HEK293 (cell line): Measurements from ENCODE around the gene DDX50.
A peak's percentile ranks its signal among the peaks of the same experiment; 100 is the strongest.

Experiments used
- CTCF ChIA-PET: fragments of 350-600 bp; formaldehyde crosslinking; extraction: SDS; loops from one replicate; lab custom pipeline; 2021; ENCODE audit warnings: antibody characterized with exemption; lab: Yijun Ruan, JAX
- POLR2A ChIA-PET: fragments of 300-600 bp; formaldehyde crosslinking; extraction: SDS; loops from one replicate; lab custom pipeline; 2020; ENCODE audit warnings: antibody characterized with exemption, inconsistent platforms; lab: Yijun Ruan, JAX
- H3K27ac ChIP-seq: fragments of 200-500 bp; sonication (Bioruptor generic); 2 replicates; pipeline ENCODE4 v1.5.1; 2014; ENCODE audit warnings: low read depth, low read length, control low read depth, inconsistent platforms; ENCODE audit errors: extremely low read depth
- H3K36me3 ChIP-seq, 2 experiments: fragments of 200-500 bp in 1 of 2; sonication (Bioruptor generic) in 1 of 2; 1 replicate in 1 of 2; 2 replicates in 1 of 2; pipeline ENCODE4 v1.5.1; 2014 to 2017; ENCODE audit warnings: inconsistent platforms in 2 of 2, low read length in 2 of 2; ENCODE audit not compliant: control insufficient read depth in 2 of 2, insufficient read depth in 1 of 2
- H3K4me1 ChIP-seq: fragments of 200-500 bp; sonication (Bioruptor generic); 2 replicates; pipeline ENCODE4 v1.5.1; 2014; ENCODE audit warnings: mild to moderate bottlenecking, low read length, inconsistent platforms; ENCODE audit not compliant: control insufficient read depth, insufficient read depth
- H3K4me3 ChIP-seq: 2 replicates; pipeline ENCODE4 v1.5.1; 2011; ENCODE audit warnings: low read depth, mild to moderate bottlenecking, control low read depth, low read length, moderate library complexity
- H3K9me3 ChIP-seq: fragments of 200-500 bp; sonication (Bioruptor generic); 2 replicates; pipeline ENCODE4 v1.5.1; 2014; ENCODE audit warnings: low read depth, low read length, inconsistent platforms; ENCODE audit not compliant: control insufficient read depth, insufficient read depth
- GLI2 ChIP-seq: fragments of 450-650 bp; formaldehyde crosslinking; IDR thresholded peaks from 2 replicates; pipeline ENCODE4; 2017; ENCODE audit warnings: missing biosample characterization, missing genetic modification characterization, low read depth, borderline replicate concordance
- GLI4 ChIP-seq: fragments of 450-650 bp; formaldehyde crosslinking; IDR thresholded peaks from 2 replicates; pipeline ENCODE4 v1.5.1; 2016; ENCODE audit warnings: missing biosample characterization, missing genetic modification characterization
- IKZF3 ChIP-seq: fragments of 450-650 bp; IDR thresholded peaks from 2 replicates; pipeline ENCODE4 v1.5.0; 2018; ENCODE audit warnings: missing biosample characterization, mild to moderate bottlenecking, missing genetic modification characterization, moderate library complexity
- MYNN ChIP-seq: fragments of 450-650 bp; formaldehyde crosslinking; IDR thresholded peaks from 2 replicates; pipeline ENCODE4 v1.5.1; 2016; ENCODE audit warnings: missing biosample characterization, missing genetic modification characterization, borderline replicate concordance
- PRDM1 ChIP-seq: fragments of 450-650 bp; formaldehyde crosslinking; IDR thresholded peaks from 2 replicates; pipeline ENCODE4; 2016; ENCODE audit warnings: missing biosample characterization, missing genetic modification characterization
- REPIN1 ChIP-seq: fragments of 450-650 bp; formaldehyde crosslinking; IDR thresholded peaks from 2 replicates; pipeline ENCODE4 v1.5.1; 2017; ENCODE audit warnings: missing biosample characterization, missing genetic modification characterization, low read depth
- SP7 ChIP-seq: fragments of 450-650 bp; formaldehyde crosslinking; IDR thresholded peaks from 2 replicates; pipeline ENCODE4 v1.5.1; 2016; ENCODE audit warnings: missing biosample characterization, missing genetic modification characterization
- ZBTB26 ChIP-seq: fragments of 450-650 bp; formaldehyde crosslinking; optimal IDR thresholded peaks from 2 replicates; pipeline ENCODE3; 2016; ENCODE audit warnings: missing biosample characterization, mild to moderate bottlenecking, missing genetic modification characterization
- ZFHX2 ChIP-seq: fragments of 450-650 bp; formaldehyde crosslinking; conservative IDR thresholded peaks from 2 replicates; pipeline ENCODE4 v1.5.1; 2016; ENCODE audit warnings: missing biosample characterization, missing genetic modification characterization
- ZNF148 ChIP-seq: fragments of 450-650 bp; formaldehyde crosslinking; IDR thresholded peaks from 2 replicates; pipeline ENCODE4 v1.5.0; 2017; ENCODE audit warnings: missing biosample characterization, missing genetic modification characterization, borderline replicate concordance
- ZNF155 ChIP-seq: fragments of 450-650 bp; formaldehyde crosslinking; IDR thresholded peaks from 2 replicates; pipeline ENCODE4 v1.5.1; 2016; ENCODE audit warnings: missing biosample characterization, missing genetic modification characterization
- ZNF157 ChIP-seq: fragments of 450-650 bp; formaldehyde crosslinking; IDR thresholded peaks from 2 replicates; pipeline ENCODE4 v1.5.1; 2016; ENCODE audit warnings: missing biosample characterization, missing genetic modification characterization
- ZNF214 ChIP-seq: fragments of 450-650 bp; formaldehyde crosslinking; IDR thresholded peaks from 2 replicates; pipeline ENCODE4 v1.5.1; 2017; ENCODE audit warnings: missing biosample characterization, mild to moderate bottlenecking, missing genetic modification characterization, borderline replicate concordance
- ZNF26 ChIP-seq: fragments of 450-650 bp; formaldehyde crosslinking; IDR thresholded peaks from 2 replicates; pipeline ENCODE4 v1.5.1; 2016; ENCODE audit warnings: missing biosample characterization, missing genetic modification characterization
- ZNF302 ChIP-seq: fragments of 450-650 bp; formaldehyde crosslinking; IDR thresholded peaks from 2 replicates; pipeline ENCODE4 v1.5.1; 2016; ENCODE audit warnings: missing biosample characterization, missing genetic modification characterization, low read depth
- ZNF324 ChIP-seq: fragments of 450-650 bp; formaldehyde crosslinking; IDR thresholded peaks from 2 replicates; pipeline ENCODE4 v1.5.1; 2016; ENCODE audit warnings: missing biosample characterization, missing genetic modification characterization
- ZNF335 ChIP-seq: fragments of 450-650 bp; formaldehyde crosslinking; conservative IDR thresholded peaks from 2 replicates; pipeline ENCODE4 v1.5.1; 2016; ENCODE audit warnings: missing biosample characterization, missing genetic modification characterization
- ZNF404 ChIP-seq: fragments of 450-650 bp; formaldehyde crosslinking; IDR thresholded peaks from 2 replicates; pipeline ENCODE4 v1.5.1; 2017; ENCODE audit warnings: missing biosample characterization, missing genetic modification characterization
- ZNF473 ChIP-seq: fragments of 450-650 bp; formaldehyde crosslinking; IDR thresholded peaks from 2 replicates; pipeline ENCODE4 v1.5.1; 2017; ENCODE audit warnings: missing biosample characterization, missing genetic modification characterization
- ZNF544 ChIP-seq: fragments of 450-650 bp; formaldehyde crosslinking; IDR thresholded peaks from 2 replicates; pipeline ENCODE4 v1.5.0; 2017; ENCODE audit warnings: missing biosample characterization, missing genetic modification characterization
- ZNF560 ChIP-seq: fragments of 450-650 bp; formaldehyde crosslinking; IDR thresholded peaks from 2 replicates; pipeline ENCODE4 v1.5.1; 2017; ENCODE audit warnings: missing biosample characterization, missing genetic modification characterization, borderline replicate concordance
- ZNF610 ChIP-seq: fragments of 450-650 bp; formaldehyde crosslinking; IDR thresholded peaks from 2 replicates; pipeline ENCODE4 v1.5.1; 2016; ENCODE audit warnings: missing biosample characterization, missing genetic modification characterization, borderline replicate concordance
- ZNF654 ChIP-seq: fragments of 450-650 bp; formaldehyde crosslinking; IDR thresholded peaks from 2 replicates; pipeline ENCODE4 v1.5.1; 2016; ENCODE audit warnings: low read depth, missing biosample characterization, missing genetic modification characterization
- TF ChIP-seq, protein P1 (sequence below): fragments of 450-650 bp; formaldehyde crosslinking; IDR thresholded peaks from 2 replicates; pipeline ENCODE4 v1.5.1; 2016; ENCODE audit warnings: missing biosample characterization, missing genetic modification characterization, borderline replicate concordance
- TF ChIP-seq, protein P2 (sequence below): fragments of 450-650 bp; formaldehyde crosslinking; IDR thresholded peaks from 2 replicates; pipeline ENCODE4 v1.5.1; 2016; ENCODE audit warnings: missing biosample characterization, missing genetic modification characterization

DDX50 gene

GRCh38 chr10:68955832-68956532 lies 54.9 kb downstream of the DDX50 start, which contains the start of gene DDX21:
Gene DDX21 (plus strand): TSS chr10:68956170. CDS start chr10:68956226, 56 bp downstream.
- CTCF ChIA-PET, result interaction anchor here (0.6 to 1.5 kb wide), 9 partner anchors 9 to 879 kb away, joined by 3 to 7 read pairs (median 4); no protein-coding TSS in a partner anchor
- TF ChIP-seq ZNF473 (tag by site-specific recombination) (no peak), GLI2 (no peak), ZNF26 (tag by site-specific recombination) (no peak), GLI4 (no peak), ZNF148 (no peak), ZFHX2 (tag by site-specific recombination) (no peak), ZNF214 (tag by site-specific recombination) (no peak), ZNF157 (tag by site-specific recombination) (no peak), ZNF324 (tag by site-specific recombination) (0 out of 2 replicates have a peak, but pooled peaks have one; percentile 55), ZNF560 (tag by site-specific recombination) (no peak), PRDM1 (tag by site-specific recombination) (no peak), ZNF610 (no peak), SP7 (peak; percentile 57; the same call in 1 of the 2 replicates), ZBTB26 (peak; percentile 96), ZNF155 (tag by site-specific recombination) (no peak), ZNF654 (tag by site-specific recombination) (peak; percentile 55), ZNF335 (tag by site-specific recombination) (peak; percentile 78), ZNF302 (tag by site-specific recombination) (no peak), ZNF404 (tag by site-specific recombination) (no peak), ZNF544 (tag by site-specific recombination) (no peak), IKZF3 (tag by site-specific recombination) (no peak), REPIN1 (tag by site-specific recombination) (no peak; the same call in 1 of the 2 replicates), MYNN (tag by site-specific recombination) (no peak)
- TF ChIP-seq, protein P1, sequence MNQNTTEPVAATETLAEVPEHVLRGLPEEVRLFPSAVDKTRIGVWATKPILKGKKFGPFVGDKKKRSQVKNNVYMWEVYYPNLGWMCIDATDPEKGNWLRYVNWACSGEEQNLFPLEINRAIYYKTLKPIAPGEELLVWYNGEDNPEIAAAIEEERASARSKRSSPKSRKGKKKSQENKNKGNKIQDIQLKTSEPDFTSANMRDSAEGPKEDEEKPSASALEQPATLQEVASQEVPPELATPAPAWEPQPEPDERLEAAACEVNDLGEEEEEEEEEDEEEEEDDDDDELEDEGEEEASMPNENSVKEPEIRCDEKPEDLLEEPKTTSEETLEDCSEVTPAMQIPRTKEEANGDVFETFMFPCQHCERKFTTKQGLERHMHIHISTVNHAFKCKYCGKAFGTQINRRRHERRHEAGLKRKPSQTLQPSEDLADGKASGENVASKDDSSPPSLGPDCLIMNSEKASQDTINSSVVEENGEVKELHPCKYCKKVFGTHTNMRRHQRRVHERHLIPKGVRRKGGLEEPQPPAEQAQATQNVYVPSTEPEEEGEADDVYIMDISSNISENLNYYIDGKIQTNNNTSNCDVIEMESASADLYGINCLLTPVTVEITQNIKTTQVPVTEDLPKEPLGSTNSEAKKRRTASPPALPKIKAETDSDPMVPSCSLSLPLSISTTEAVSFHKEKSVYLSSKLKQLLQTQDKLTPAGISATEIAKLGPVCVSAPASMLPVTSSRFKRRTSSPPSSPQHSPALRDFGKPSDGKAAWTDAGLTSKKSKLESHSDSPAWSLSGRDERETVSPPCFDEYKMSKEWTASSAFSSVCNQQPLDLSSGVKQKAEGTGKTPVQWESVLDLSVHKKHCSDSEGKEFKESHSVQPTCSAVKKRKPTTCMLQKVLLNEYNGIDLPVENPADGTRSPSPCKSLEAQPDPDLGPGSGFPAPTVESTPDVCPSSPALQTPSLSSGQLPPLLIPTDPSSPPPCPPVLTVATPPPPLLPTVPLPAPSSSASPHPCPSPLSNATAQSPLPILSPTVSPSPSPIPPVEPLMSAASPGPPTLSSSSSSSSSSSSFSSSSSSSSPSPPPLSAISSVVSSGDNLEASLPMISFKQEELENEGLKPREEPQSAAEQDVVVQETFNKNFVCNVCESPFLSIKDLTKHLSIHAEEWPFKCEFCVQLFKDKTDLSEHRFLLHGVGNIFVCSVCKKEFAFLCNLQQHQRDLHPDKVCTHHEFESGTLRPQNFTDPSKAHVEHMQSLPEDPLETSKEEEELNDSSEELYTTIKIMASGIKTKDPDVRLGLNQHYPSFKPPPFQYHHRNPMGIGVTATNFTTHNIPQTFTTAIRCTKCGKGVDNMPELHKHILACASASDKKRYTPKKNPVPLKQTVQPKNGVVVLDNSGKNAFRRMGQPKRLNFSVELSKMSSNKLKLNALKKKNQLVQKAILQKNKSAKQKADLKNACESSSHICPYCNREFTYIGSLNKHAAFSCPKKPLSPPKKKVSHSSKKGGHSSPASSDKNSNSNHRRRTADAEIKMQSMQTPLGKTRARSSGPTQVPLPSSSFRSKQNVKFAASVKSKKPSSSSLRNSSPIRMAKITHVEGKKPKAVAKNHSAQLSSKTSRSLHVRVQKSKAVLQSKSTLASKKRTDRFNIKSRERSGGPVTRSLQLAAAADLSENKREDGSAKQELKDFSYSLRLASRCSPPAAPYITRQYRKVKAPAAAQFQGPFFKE, result no peak
- TF ChIP-seq, protein P2, sequence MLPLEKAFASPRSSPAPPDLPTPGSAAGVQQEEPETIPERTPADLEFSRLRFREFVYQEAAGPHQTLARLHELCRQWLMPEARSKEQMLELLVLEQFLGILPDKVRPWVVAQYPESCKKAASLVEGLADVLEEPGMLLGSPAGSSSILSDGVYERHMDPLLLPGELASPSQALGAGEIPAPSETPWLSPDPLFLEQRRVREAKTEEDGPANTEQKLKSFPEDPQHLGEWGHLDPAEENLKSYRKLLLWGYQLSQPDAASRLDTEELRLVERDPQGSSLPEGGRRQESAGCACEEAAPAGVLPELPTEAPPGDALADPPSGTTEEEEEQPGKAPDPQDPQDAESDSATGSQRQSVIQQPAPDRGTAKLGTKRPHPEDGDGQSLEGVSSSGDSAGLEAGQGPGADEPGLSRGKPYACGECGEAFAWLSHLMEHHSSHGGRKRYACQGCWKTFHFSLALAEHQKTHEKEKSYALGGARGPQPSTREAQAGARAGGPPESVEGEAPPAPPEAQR (tag by site-specific recombination), result no peak

More at GRCh38 chr10:68955832-68956532, 54.9 kb downstream of the DDX50 start, which contains the start of gene DDX21:
- H3K27ac ChIP-seq, result peak within 1 kb of the TSS; percentile 77
- peaks cover 21 to 34% of the 10 kb centered on the region in 2 experiments for H3K36me3 ChIP-seq
- peak within 1 kb of the TSS; percentile 91 for H3K4me3 ChIP-seq
- H3K4me1 ChIP-seq, result no peaks in the 10 kb centered on the region
- POLR2A ChIA-PET, result interaction anchor here (0.5 to 1.8 kb wide), 8 partner anchors 14 to 1150 kb away, joined by 3 to 6 read pairs (median 4); partner anchors contain the start of genes DDX50 and HNRNPH3
- H3K9me3 ChIP-seq, result no peaks in the 10 kb centered on the region
